ENCODE data around the gene TMPRSS12.
"Not testable (repeated sequence)": the region's sequence is repeated elsewhere in the genome, so short reads cannot be mapped to it uniquely, and the experiment has no call there.

DNA sequence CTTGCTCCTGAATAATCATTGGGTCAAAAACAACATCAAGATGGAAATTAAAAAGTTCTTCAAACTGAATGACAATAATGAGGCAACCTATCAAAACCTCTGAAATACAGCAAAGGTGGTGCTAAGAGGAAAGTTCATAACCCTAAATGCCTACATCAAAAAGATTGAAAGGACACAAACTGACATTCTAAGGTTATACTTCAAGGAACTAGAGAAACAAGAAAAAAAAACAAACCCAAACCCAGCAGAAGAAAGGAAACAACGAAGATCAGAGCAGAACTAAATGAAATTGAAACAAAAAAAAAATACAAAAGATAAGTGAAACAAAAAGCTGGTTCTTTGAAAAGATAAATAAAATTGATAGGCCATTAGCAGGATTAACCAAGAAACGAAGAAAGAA, 26.2 kb downstream of the TMPRSS12 start:
- TF ChIP-seq, protein P1, sequence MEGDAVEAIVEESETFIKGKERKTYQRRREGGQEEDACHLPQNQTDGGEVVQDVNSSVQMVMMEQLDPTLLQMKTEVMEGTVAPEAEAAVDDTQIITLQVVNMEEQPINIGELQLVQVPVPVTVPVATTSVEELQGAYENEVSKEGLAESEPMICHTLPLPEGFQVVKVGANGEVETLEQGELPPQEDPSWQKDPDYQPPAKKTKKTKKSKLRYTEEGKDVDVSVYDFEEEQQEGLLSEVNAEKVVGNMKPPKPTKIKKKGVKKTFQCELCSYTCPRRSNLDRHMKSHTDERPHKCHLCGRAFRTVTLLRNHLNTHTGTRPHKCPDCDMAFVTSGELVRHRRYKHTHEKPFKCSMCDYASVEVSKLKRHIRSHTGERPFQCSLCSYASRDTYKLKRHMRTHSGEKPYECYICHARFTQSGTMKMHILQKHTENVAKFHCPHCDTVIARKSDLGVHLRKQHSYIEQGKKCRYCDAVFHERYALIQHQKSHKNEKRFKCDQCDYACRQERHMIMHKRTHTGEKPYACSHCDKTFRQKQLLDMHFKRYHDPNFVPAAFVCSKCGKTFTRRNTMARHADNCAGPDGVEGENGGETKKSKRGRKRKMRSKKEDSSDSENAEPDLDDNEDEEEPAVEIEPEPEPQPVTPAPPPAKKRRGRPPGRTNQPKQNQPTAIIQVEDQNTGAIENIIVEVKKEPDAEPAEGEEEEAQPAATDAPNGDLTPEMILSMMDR (IDR thresholded peaks at IDR 0.05), result not testable (repeated sequence)
- not testable (repeated sequence) for TF ChIP-seq ZFX (IDR thresholded peaks at IDR 0.05; ENCODE audit: borderline replicate concordance)
